T follicular helper cell (primary cell): ENCODE data around the gene DLX1.
"Not testable (repeated sequence)": the region's sequence is repeated elsewhere in the genome, so short reads cannot be mapped to it uniquely, and the experiment has no call there.

Experiments
- DNase-seq: peaks from one replicate; pipeline ENCODE4 v3.0.0-alpha.2; 2020; ENCODE audit warnings: low read depth

Gene DLX1

DNA sequence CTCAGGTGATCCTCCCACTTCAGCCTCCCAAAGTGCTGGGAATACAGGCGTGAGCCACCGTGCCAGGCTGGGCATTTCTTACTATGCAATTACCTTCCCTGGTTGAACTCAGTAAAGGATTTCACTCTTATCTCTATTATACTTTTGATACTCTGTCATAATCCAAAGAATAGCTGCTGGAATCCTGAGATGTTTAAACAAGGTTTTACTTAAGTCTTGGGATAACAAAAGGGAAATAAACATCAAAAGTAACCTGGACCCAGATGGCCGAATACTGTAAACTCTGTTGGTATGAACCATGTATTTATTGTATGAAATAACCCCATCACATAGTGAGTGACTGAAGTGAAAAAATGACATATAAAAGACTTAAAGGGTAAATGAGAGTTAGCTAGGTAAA is 29.3 kb downstream of the DLX1 start:
- no peak for DNase-seq

DNA sequence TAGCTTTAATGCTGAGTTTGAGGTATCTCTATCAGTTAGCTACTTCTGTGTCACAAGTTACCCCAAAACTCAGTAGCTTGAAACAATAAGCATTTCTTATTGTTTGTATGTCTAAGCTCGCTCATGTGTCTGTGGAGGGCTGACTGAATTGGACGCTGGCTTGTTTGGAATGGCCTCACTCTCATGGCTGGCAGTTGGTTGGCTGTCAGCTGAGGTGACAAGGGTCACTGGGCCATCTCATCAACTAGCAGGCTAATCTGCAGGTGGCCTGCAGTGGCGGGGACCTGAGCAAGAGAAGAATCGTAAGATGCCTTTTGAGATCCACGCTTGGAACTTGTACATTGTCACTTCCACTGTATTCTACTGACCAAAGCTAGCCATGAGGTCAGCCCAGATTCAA is 30.8 kb downstream of the DLX1 start:
- no peak for DNase-seq

DNA sequence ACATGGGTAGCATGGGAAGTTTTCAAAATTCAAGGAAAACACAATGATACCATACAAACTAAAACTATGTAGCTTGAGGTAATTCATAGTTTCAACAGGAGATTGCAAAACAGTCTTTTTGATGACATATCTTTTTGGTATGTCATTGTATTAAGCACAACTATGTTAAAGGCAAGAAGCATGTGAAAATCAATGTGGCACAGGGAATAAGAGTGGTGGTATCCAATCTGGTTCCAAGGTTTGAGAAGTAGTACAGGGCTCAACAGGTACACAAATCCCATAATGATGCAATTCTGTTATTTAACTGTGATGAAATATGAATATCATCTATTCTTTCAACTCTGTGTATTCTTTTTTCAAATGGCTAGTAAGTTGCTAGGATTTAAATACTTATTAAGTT is 33.8 kb downstream of the DLX1 start:
- no peak for DNase-seq

DNA sequence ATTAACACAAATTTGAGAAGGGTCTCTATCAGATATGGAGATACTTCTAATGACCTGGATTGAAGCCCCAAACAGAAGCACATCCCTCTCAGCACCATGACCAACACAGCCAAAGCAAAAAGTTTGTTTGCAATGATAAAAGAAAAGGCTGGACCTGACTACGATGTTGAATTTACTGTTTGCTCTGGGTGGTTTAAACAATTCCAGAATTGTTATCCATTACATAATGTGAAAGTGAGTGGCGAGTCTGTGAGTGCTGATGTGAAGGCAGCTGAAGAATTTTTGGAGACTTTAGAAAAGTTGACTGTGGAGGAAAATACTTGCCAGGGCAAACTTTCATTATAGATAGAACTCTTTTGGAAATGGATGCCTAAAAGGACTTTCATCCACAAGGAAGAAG is 34.8 kb downstream of the DLX1 start:
- no peak for DNase-seq

DNA sequence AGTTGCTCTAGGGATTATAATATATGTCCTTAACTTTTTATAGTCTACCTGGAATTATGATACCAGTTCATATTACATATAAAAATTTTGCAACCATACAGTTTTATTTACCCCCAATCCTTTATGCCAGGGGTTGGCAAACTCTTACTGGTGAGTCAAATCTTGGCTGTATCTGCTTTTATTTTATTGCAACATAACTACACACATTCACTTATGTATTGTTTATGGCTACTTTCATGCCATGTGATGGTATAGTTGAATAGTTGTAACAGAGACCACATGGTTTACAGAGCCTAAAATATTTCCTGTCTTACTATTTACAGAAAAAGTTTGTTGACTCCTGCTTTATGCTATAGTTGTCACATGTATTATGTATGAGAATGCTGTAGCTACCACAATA is 43.2 kb downstream of the DLX1 start:
- DNase-seq, result no peak

DNA sequence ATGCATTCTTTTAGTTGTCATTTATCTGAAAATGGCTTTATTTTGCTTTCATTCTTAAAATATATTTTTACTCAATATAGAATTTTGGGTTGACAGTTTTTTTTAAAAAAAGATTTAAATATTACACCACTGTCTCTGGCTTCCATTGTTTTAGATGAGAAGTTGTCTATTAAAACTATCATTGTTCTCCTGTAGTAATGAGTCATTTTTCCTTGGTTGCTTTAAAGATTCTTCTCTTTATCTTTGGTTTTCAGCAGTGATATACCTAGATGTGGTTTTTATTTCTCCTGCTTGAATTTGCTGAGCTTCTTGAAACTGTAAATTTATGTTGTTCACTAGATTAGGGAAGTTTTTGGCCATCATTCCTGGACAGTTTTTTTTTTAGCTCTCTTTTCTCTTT is 44.1 kb downstream of the DLX1 start:
- no peak for DNase-seq

DNA sequence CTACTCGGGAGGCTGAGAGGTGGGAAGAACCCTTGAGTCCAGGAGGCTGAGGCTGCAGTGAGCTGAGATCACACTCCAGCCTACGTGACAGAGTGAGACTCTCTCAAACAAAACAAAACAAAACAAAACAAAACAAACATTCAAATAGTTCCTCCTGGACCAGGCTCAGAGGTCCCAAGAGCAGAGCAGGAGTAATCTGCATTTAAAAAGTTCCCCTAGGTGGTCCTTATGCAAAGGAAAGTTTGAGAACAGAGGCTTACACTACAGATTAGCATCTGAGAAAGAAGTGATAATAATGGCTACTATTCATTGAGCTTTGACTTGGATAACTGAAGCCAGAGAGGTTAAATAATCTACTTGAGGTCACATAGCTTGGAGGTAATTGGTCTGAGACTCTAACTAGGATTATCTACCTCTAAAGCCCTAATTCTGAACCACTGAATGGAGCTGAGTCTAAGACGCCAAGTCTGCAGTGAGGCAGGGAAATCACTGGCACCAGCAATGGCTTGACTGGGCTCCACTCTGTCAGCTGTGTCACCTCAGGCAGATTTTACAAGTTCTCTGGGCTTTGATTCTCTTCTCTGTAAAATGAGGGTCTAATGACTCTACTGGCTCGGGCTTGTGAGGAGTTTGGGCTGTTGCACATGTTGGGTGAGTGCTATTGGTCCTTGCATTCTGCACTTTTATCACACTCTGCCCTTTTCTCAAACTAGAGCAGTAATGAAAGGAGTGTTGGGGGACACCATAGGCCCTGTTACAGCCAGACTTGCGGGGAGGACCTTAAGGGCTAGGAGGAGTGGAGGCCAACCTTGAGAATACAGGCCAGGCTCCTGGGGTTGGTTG is 46.6 kb downstream of the DLX1 start:
- DNase-seq, result no peak

DNA sequence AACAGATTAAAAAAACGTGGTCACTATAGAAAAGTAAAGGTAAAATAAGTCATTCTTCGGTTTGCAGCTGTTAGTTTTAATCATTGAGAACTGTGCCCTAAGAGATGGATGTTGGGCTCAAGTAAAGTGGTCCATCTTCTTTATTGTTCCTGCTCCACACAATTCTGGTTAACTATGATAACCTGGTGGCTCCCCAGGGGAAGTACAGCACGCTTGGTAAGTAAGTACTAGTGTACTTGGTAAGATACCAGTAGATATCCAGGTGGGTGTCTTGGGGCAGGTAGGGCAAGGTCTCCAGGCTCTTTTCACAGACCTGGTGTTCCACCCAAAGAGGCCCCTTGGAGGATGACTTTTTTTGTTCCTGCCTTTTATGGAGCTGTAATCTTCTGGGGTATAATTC is 49.0 kb downstream of the DLX1 start:
- DNase-seq, result no peak

DNA sequence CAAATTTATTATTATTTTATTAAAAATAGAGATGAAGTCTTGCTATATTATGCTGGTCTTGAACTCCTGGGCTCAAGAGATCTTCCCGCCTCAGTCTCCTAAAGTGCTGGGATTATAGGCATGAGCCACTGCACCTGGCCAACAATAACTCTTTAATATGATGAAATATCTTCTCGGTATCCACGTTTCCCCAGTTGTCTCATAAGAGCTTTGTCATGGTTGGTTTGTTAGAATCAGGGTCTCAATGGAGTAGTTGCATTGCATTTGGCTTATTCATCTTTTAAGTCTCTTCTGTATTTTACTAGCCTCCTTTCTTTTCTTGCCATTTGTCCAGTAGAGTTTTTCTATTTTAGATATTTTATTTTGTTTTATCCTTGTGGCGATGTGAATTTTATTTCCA is 50.1 kb downstream of the DLX1 start:
- DNase-seq, result no peak

DNA sequence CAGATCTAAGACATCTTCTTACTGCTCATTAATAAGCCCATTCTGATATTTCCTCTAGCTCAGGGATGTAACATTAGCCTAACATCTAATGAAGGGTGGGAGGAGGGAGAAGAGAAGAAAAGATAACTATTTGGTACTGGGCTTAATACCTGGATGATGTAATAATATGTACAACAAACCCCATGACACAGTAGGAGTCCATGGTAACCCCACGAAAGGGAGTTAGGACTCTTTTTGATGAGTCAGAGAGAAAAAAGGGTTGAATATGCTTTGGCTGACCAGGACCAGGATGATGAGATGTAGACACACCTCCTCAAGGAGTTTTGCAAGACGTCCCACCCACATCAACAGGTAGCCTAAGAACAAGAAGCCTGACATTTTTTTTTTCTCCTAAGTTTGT is 51.8 kb downstream of the DLX1 start:
- DNase-seq, result no peak

DNA sequence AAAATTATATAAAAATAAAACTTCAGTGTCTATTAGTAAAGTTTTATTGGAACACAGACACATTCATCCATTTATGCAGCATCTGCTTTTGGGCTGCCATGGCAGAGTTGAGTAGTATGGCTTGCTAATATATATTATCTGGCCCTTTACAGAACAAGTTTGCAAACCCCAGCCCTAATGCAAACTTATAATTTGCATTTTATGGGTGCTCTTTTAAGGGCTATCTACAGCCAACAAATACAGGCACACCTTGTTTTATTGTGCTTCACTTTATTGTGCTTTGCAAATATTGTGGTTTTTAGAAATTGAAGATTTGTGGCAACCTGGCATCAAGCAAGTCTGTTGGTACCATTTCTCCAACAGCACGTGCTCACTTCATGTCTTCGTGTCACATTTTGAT is 52.6 kb downstream of the DLX1 start:
- DNase-seq, result no peak

DNA sequence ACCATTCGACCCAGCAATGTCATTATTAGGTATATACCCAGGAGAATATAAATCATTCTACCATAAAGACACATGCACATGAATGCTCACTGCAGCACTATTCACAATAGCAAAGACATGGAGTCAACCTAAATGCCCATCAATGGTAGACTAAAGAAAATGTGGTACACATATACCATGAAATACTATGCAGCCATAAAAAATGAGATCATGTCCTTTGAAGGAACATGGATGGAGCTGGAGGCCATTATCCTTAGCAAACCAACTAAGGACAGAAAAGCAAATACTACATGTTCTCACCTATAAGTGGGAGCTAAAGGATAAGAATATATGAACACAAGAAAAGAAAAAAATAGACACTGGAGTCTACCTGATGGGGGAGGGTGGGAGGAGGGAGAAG is 53.4 kb downstream of the DLX1 start:
- DNase-seq, result not testable (repeated sequence)
